ENCODE results near the gene CYP2C9. TPM values are rescaled to one million over a fixed set of nuclear protein-coding genes. Genes with fewer than 3 reads are reported as not detected.
A peak's percentile ranks its signal among the peaks of the same experiment; 100 is the strongest.

The CYP2C9 gene
- total RNA-seq, 3 donors from 2014 or later: 1.3 to 3.9 (median 1.3) TPM

- ATAC-seq: no peak
- DNase-seq: no peak
- intact Hi-C loops (cut with DNase I, micrococcal nuclease): no loop called here
- H3K36me3 ChIP-seq (ENCODE audit: low read depth): no peaks in the 10 kb centered on the region
- H3K4me3 ChIP-seq: no peak overlapping the region
- peaks cover 23% of the 10 kb centered on the region for H3K9me3 ChIP-seq
- H3K4me1 ChIP-seq (ENCODE audit: low read depth): no peaks in the 10 kb centered on the region
- no peak for TF ChIP-seq CTCF (IDR thresholded peaks at IDR 0.05)
These were observed 52.9 kb downstream of the CYP2C9 start for GRCh38 chr10:94991243-94991888.

GRCh38 chr10:94992811-94993210 lies 54.4 kb downstream of the CYP2C9 start:
- no peak for TF ChIP-seq CTCF (IDR thresholded peaks at IDR 0.05)
- peak in 1 of 3 donors; percentile 9 for DNase-seq
- Histone ChIP-seq H3K4me3 (no peak overlapping the region), H3K36me3 (ENCODE audit: low read depth) (no peaks in the 10 kb centered on the region), H3K4me1 (ENCODE audit: low read depth) (no peaks in the 10 kb centered on the region), H3K9me3 (peaks cover 23% of the 10 kb centered on the region)
- no peak for ATAC-seq
- intact Hi-C loops (cut with DNase I, micrococcal nuclease): no loop called here

GRCh38 chr10:94997741-94998174 lies 59.3 kb downstream of the CYP2C9 start:
- ATAC-seq (no peak), DNase-seq (no peak)
- H3K4me3 ChIP-seq: no peak overlapping the region
- H3K4me1 ChIP-seq (ENCODE audit: low read depth): no peaks in the 10 kb centered on the region
- H3K9me3 ChIP-seq: no peaks in the 10 kb centered on the region
- H3K36me3 ChIP-seq (ENCODE audit: low read depth): no peaks in the 10 kb centered on the region
- no peak for TF ChIP-seq CTCF (IDR thresholded peaks at IDR 0.05)
- intact Hi-C loops (cut with DNase I, micrococcal nuclease): no loop called here

- no peak for TF ChIP-seq CTCF (IDR thresholded peaks at IDR 0.05)
- ATAC-seq: no peak
These were observed 88.0 kb downstream of the CYP2C9 start for GRCh38 chr10:95026461-95026860.

GRCh38 chr10:95031656-95032055 lies 93.2 kb downstream of the CYP2C9 start:
- no peak for DNase-seq
- TF ChIP-seq CTCF (IDR thresholded peaks at IDR 0.05): no peak
- intact Hi-C loops (cut with DNase I, micrococcal nuclease): no loop called here
- Histone ChIP-seq H3K36me3 (ENCODE audit: low read depth) (no peaks in the 10 kb centered on the region), H3K4me1 (ENCODE audit: low read depth) (no peaks in the 10 kb centered on the region), H3K9me3 (no peaks in the 10 kb centered on the region), H3K4me3 (no peak overlapping the region)
- ATAC-seq: no peak

More at GRCh38 chr10:95026461-95026860, 88.0 kb downstream of the CYP2C9 start:
- Histone ChIP-seq H3K9me3 (no peaks in the 10 kb centered on the region), H3K4me1 (ENCODE audit: low read depth) (no peaks in the 10 kb centered on the region), H3K36me3 (ENCODE audit: low read depth) (no peaks in the 10 kb centered on the region), H3K4me3 (no peak overlapping the region)
- DNase-seq: no peak
- intact Hi-C loops (cut with DNase I, micrococcal nuclease): no loop called here

Measured in mucosa of descending colon (tissue), 3 donors.